Fibroblast of skin of abdomen (primary cell): ENCODE measurements around the gene PODXL2.
A peak's percentile ranks its signal among the peaks of the same experiment; 100 is the strongest.

ENCODE experiments used
- DNase-seq: peaks from one replicate; pipeline ENCODE4 v3.0.0-alpha.2; 2013

Gene PODXL2

DNA sequence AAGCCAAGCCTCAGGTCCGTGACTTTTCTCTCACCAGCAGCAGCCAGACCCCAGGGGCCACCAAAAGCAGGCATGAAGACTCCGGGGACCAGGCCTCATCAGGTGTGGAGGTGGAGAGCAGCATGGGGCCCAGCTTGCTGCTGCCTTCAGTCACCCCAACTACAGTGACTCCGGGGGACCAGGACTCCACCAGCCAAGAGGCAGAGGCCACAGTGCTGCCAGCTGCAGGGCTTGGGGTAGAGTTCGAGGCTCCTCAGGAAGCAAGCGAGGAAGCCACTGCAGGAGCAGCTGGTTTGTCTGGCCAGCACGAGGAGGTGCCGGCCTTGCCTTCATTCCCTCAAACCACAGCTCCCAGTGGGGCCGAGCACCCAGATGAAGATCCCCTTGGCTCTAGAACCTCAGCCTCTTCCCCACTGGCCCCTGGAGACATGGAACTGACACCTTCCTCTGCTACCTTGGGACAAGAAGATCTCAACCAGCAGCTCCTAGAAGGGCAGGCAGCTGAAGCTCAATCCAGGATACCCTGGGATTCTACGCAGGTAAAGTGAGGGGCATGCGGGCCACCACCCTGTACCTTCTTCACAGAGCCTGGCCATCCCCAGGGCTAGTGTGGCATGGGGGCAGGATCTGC is 31.8 kb downstream of the PODXL2 start:
- DNase-seq, result no peak

DNA sequence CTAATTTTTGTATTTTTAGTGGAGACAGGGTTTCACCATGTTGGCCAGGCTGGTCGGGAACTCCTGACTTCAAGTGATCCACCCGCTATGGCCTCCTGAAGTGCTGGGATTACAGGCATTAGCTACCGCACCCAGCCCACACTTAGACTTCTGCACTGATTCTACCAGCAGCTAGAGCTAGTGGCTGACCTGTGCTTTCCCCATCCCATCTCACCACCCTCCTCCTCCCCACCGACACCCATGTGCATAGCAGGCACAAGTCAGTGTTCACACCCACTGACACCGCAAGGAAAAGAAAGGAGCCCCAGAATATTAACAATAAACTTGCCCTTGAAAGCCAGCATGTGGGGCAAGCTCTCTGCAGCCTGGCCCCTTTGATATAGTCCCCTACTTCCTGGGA is 32.6 kb downstream of the PODXL2 start:
- DNase-seq, result no peak

DNA sequence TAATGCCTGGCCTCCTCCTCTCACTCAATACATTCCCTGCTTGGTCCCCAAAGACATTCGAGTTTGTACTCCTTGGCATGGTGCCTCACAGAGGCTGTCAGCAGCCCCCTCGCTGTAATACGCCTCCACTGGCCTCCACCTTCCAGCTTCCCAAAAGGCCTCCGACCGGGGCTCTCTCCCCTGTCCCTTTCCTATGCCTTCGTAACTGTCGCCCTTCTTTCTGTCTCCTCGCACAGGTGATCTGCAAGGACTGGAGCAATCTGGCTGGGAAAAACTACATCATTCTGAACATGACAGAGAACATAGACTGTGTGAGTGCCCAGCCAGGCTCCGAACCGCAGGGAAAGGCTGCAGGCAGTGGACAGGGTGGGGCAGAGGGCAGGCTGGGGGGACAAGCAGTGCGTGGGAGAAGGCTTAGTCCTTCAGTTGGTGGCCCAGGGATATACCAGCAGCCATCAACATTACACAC is 33.0 kb downstream of the PODXL2 start:
- DNase-seq, result no peak

DNA sequence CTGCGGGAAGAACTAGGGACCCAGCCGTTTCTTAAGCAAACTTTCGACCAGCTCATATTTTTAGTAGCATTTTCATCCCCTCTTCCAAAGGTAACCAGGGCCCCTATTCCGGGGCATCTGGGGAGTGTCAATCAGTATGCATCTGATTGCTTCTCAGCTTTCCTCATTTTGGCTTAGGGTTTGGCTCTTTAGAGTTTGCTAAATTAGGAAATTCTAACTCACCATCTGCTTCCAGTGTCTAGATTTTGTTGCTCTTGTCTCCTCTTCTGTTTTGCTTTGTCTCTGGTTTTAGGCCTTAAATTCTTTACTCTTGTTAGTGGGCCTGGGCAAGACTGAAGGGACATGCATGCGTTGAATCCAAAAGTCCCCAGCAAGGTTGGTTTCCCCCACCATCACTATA is 34.2 kb downstream of the PODXL2 start:
- DNase-seq, result no peak

DNA sequence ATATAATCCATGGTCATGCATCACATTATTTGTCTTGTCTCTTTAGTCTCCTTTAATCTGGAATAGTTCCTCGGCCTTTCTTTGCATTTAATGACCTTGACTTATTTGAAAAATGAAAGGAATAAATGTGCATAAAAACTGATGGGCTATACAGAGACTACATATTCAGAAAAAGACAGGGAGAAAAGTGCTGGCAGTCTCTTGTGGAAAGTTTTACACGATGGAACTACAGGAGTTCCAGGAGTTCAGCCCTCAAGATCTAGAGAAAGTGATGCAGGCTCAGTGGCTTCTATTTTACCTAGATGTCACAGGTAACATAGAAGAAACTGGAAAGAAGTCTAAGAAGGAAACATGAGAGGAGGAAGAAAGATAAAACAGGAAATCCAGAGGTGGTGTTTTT is 36.2 kb downstream of the PODXL2 start:
- DNase-seq, result no peak

DNA sequence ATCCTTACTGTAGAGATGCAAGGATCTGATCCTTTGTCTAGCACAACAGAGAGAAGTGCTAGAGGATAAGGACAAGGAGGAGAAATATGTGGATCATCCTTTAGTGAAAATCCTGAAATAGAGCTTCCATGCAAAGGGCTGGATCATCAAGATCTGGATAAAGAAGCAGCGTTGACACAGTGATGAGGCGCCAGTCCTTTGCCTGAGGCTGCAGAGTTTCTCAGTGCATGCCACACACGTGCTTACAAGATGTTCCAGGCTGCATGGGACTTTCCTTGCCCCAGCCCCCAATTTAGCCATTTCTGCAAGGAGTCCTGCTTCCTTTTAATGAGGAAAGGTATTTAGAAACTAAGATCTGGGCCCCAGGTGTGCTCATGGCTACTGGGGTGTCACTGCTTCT is 36.6 kb downstream of the PODXL2 start:
- DNase-seq, result no peak

DNA sequence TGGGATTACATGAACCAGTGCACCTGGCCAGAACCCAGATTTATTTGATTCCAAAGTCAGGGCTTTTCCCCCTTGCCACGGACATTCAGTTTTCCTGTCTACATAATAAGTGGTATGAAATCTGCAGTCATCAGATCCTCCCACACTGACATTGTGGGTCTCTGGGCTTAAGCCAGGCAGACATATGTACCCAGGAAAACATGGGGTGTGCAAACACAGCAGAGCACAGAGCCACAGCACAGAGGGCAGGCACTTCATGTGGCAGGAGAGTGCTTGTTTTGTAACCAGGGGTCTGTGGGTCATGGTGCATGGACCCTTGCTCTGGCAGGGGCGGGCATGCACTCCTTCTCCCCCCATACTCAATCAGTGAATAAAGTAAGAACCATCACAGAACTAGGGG is 37.7 kb downstream of the PODXL2 start:
- DNase-seq, result no peak

DNA sequence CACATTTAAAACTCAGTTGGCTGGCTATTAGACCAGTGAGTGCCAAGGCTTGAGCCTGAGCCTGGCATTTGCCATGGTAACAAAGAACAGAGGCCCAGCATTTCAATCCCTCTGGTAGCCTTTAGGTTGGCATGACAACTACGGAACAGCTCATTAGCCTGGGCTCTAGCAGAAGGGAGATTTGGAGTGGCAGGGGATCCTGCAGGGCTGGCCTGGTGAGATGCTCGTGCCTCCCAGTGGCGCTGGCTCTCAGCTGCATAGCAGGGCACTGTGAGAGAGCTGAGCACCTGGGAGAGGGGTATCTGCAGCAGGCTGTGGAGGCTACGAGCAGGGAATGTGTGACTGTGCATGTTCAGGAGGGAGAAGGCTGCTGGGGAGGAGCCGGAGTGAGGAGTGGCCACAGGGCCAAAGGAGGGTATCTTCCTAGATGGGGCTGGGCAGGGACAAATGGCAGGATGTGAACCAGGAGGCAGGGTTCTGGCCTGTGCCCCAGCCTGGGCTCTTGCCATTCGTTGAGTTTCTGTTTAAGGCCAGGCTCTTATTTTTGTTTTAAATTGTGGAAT is 38.2 kb downstream of the PODXL2 start:
- no peak for DNase-seq

DNA sequence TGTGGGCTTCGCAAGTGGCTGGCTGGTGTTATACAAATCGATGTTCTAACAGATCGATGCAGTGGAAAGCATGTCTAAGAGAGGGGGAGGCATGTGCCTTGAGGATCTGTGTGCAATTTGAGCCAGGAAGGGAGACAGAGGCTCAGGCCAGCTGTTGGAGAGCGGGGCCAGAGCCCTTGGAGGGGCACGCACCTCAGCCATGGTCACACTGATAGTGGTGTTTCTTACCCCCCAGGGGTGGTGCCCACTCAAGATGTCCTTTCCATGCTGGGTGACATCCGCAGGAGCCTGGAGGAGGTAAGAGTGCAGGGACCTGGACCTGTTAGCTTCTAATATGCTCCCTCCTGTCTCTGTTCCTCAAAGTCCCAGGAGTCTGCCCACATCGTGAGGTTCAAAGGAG is 39.9 kb downstream of the PODXL2 start:
- no peak for DNase-seq

DNA sequence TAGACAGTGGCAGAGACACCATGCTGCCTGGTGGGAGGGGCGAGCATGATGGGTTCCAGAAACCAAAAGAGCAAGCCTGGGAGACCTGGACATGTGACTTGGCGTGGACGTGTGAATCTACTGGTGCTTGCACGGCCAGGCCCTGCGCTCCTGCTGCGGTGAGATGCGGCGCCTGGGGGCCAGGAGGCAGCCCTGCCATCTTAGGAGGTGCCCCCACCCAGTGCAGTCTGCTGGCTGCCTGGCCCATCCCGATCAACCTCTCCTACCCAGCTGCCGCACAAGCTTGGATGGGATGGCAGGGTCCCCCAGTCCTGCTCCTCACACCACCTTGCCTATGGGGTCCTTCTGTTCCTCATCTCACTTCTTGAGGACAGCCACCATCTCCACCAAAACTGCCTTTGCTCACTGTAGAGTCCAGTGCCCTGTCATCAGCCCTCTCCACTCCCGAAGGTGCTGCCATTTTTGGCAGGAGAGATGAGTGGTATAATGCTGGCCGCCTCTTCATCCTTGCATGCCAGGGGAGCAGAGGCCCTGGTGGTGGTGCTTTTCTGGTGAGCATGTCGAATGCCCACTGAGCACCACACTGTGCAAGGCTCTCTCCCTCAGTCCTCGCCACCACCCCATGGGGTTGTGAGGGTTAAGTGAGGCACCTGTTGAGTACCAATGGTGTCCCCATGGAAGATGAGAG is 40.7 kb downstream of the PODXL2 start:
- no peak for DNase-seq

DNA sequence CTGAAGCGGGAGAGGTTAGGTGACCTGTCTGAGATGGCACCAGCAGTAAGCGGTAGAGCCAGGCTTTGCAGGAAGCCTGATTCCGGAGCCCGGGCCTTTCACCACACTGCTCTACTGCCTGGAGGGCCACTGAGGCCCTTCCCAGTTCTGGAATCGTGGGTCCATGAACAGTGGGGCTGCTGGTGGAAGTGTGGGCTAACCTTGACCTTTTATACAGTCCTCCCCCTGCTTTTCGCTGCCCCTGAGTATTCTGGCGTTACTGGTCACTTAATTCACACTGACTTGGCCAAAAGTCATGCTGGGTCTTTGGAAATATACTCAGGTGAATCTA is 41.2 kb downstream of the PODXL2 start:
- no peak for DNase-seq

DNA sequence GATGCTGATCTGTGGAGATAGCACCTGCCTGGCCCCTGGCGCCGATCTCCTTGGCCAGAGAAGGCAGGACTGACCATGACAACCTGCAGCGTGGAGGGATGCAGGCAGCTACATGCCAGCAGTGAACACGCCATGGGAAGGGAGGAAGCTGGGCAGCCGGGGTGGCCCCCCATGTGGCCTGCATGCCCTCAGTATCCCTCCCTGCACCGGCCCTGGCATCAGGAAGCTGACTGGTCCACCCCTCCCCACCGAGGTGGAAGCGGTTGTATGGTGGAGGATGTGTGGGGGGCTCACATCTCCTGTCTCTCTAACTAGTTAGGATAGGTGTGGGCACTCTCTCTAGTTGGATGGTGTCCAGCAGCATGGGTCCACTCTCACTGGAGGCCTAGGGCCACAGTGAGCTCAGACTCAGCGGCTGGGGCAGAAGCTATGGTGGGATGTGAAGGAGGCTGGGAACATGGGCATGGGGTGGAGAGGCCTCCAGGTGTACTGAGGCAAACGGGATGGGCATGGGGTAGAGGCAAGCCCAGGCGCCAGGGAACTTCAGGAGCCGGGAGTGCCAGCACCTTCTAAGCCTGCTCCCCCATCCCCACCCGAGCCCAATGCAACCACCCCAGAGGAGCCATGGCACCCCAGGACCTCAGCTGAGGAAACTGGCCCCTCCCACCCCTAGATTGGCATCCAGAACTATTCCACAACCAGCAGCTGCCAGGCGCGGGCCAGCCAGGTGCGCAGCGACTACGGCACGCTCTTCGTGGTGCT is 42.0 kb downstream of the PODXL2 start:
- no peak for DNase-seq

DNA sequence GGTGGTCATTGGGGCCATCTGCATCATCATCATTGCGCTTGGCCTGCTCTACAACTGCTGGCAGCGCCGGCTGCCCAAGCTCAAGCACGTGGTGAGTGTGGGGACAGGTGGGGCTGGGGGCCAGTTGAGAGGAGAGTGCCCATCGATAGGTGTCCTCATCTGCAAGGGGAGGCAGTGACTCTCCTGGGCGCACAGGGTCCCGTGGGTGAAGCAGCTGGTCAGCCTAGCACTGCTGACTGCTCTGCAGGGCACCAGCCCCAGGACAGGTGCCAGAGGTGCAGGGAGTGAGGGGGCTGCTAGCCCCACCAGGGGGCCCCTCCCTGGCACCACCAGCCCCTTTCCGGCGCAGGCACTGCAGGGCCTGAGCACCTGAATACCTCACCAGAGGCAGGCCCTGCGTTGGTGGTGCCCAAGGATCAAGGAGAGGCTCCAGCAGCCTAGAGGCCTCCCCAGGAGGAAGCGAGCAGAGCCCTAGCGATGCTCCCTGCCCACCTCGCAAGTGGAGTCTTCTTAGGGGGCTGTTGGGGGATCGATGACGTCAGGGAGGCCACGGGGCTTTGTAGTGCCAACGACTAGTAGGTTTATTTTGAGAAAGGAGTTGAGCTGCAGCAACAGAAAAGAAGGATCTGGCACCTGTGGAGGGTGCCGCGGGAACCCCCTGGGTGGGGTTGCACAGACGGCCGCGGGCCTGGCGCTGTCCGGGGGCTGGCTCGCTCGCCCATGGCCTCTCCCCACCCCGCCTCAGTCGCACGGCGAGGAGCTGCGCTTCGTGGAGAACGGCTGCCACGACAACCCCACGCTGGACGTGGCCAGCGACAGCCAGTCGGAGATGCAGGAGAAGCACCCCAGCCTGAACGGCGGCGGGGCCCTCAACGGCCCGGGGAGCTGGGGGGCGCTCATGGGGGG is 42.8 kb downstream of the PODXL2 start:
- no peak for DNase-seq

DNA sequence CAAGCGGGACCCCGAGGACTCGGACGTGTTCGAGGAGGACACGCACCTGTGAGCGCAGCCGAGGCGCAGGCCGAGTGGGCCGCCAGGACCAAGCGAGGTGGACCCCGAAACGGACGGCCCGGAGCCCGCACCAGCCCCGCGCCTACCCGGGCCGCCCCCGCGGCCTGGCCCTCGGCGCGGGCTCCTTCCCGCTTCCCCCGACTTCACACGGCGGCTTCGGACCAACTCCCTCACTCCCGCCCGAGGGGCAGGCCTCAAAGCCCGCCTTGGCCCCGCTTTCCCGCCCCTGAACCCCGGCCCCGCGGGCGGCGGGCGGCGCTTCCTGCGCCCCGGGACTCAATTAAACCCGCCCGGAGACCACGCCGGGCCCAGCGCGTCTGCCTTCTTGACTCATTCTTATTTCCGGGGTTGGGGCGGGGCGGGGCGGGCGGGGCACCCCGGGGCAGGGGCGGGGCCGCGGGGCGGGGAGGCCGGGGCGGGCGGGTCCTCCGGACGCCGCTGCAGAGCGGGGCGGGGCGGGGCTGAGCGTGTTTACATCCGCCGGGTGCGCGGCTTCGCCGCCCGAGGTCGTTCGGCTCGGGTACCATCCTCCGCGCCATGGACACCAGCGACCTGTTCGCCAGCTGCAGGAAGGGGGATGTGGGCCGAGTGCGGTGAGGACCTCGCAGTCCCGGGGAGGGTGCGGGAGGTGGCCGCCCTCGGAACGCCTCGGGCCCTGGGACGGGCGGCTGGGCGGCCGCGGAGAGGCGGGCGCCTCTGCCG is 43.6 kb downstream of the PODXL2 start, which contains the start of gene ABTB1:
ABTB1 (plus strand) TSS at position 524 of the 762 bp plus-strand sequence; CDS start at position 598, 74 bp downstream.
- DNase-seq, result peak; percentile 81

DNA sequence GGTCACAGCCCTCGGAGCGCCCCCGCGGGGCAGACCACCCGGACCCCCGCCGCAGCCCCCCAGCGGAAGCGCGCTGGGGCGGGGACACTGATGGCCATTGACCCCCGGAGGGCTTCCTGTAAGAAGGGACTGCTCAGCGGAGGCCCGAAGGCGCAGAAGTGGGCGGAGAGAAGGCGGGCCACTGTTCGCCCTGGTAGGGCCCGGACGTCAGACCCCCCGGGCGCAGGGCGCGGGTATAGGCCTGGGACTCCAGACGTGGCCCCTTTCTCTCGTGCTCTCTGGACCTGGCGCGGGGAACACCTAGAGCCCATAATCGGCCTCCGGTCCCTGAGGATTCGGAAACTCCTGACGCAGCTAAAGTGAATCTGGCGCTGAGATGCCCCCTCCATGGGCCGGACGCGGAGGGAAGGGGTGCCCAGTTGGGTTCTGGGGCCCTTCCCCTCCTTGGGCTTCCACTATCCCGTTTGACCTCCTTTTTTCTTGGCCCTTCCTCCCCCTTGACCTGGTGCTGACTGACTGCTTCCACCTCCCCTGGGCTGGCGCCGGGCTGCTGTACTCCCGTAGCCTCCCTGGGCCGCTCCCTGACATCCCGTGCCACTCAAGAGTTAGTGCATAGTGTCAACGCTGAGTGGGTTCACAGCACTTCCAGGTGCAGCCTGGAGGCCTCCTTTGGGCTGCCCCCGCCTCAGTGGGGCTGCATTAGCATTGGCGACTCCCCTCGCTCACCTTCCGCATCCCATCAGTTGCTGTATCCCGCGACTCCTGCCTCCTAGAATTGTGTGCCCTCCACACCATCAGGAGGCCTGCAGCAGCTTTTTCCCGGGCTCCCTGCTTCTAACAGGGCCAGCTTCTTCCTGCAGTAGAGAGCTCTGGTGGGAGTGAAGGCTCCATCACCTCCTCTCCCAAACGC is 44.5 kb downstream of the PODXL2 start:
- DNase-seq, result peak; percentile 53

DNA sequence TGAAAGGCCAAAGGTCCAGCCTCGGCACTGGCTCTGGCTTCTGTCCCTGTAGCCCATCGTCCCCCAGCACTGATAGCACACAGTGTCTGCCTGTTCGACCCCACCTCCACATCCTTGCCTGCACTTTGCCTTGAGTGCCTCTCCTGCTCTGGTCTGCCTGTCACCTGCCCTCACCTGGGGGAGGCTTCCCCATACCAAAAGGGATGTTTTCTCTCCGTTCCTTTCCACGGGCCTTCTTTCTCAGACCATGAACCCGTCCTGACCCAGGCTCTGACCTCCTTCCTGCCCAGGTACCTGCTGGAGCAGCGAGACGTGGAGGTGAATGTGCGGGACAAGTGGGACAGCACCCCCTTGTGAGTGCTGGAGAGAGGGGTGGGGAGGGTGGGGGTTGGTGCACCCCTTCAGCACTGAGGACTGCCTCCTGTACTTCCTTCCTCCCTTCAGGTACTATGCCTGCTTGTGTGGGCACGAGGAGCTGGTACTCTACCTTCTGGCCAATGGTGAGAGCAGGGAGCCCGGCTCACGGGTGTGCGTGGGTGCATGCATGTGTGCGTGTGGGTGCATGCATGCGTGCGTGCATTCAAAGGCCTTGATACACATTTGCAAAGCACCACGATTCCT is 45.2 kb downstream of the PODXL2 start:
- no peak for DNase-seq

DNA sequence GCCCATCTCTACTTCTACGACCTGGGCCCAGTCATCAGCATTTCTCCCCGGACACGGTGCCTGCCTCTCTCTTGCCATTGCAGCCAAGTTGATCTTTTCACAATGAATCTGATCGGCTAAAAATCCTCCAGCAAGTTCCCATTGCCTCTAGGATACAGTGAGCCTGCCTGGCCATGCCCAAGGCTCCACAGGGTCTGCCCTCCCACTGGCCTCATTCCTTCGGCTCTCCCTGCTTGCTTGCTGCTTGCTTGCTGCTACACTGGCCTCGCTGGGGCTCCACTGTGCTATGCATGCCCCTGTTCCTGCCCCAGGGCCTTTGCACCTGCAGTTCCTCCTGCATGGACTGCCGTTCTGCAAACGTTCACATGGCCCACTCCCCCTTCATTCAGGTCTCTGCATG is 45.8 kb downstream of the PODXL2 start:
- no peak for DNase-seq

DNA sequence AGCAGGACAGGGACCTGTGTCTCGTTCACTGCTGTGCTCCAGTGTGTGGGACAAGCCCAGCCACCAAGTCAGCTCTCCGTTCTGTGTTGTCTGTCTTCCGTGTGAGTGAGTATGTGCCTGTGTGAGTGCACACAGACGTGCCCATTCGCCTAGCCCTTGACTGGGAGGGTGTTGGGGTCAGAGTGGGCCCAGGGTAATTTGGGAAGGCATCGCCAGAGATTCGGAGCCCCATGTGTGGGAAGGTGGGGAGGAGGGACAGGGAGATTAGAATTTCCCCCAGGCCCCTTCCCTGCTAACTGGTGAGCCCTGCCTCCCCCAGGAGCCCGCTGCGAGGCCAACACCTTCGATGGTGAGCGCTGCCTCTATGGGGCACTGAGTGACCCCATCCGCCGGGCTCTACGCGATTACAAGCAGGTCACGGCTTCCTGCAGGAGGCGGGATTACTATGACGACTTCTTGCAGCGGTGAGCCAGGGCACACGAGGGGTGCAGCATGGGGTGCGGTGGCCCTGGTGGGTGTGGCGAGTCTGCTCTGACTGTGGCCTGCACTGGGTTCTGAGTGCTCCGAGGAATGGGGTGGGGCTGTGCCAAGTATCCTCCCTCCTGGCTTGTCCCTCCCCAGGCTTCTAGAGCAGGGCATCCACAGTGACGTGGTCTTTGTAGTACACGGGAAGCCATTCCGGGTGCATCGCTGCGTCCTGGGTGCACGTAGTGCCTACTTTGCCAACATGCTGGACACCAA is 46.8 kb downstream of the PODXL2 start:
- no peak for DNase-seq

DNA sequence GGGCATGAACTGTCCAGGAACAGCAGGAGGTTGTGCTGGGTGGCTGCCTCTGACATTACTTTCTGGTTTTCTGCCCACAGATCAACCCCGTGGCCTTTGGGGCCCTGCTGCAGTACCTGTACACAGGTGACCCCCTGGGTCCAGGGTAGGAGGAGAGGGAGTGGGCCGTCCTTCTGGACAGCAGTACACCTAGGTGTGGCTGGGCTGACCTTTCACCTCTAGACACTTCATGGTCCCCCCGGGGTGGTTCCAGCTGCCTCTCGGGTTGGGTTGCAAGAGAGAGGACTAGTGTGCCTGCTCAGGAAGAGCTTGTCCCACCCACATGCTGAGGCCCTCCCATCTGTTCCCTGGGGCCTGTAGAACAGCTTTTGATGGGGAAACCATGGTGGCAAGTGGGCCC is 47.5 kb downstream of the PODXL2 start:
- DNase-seq, result no peak
